ENCODE results near the gene PCSK5. TPM values are rescaled to one million over a fixed set of nuclear protein-coding genes. Genes with fewer than 3 reads are reported as not detected.

Gene PCSK5
- total and polyA plus RNA-seq, 2 of the 8 experiments (the other 6 are each of a cell fraction or from before 2014, with no cell fraction given): 5.5 to 10.7 TPM

- TF ChIP-seq NRF1 (IDR thresholded peaks at IDR 0.05; ENCODE audit: low read depth, low read length) (no peak), HDAC6 (IDR thresholded peaks at IDR 0.05; ENCODE audit: low read depth, low read length) (no peak), NANOG (IDR thresholded peaks at IDR 0.05; ENCODE audit: insufficient read depth, low read depth, low read length, poor library complexity, severe bottlenecking) (no peak), JUN (IDR thresholded peaks at IDR 0.05; ENCODE audit: low read depth, low read length) (no peak), KDM5A (IDR thresholded peaks at IDR 0.05; ENCODE audit: low read length) (no peak), ATF3 (IDR thresholded peaks at IDR 0.05; ENCODE audit: insufficient read depth, low read depth, low read length) (no peak), TEAD4 (IDR thresholded peaks at IDR 0.05; ENCODE audit: low read depth, low read length) (no peak)
Observed at GRCh38 chr9:76401580-76402354, 511.3 kb downstream of the PCSK5 start (continued).
